IPS-20b (cell line): Measurements from ENCODE around the gene CDKN2AIPNL.

Source experiments
- H3K27ac ChIP-seq: one replicate; pipeline ENCODE4 v1.5.1; 2013; ENCODE audit warnings: low read length
- H3K27me3 ChIP-seq: 2 replicates; pipeline ENCODE4 v1.6.1; 2013; ENCODE audit warnings: mild to moderate bottlenecking, low read length, inconsistent platforms; ENCODE audit not compliant: insufficient read depth
- H3K36me3 ChIP-seq: 2 replicates; pipeline ENCODE4 v1.6.1; 2013; ENCODE audit warnings: low read depth, mild to moderate bottlenecking, inconsistent platforms, low read length, moderate library complexity; ENCODE audit not compliant: insufficient read depth
- H3K4me1 ChIP-seq: 2 replicates; pipeline ENCODE4 v1.6.1; 2013; ENCODE audit warnings: mild to moderate bottlenecking, control low read depth, inconsistent platforms, low read length, moderate library complexity; ENCODE audit not compliant: insufficient read depth
- H3K4me3 ChIP-seq: 2 replicates; pipeline ENCODE4 v1.5.1; 2013; ENCODE audit warnings: mild to moderate bottlenecking, low read length, inconsistent platforms
- H3K9ac ChIP-seq: 2 replicates; pipeline ENCODE4 v1.6.1; 2013; ENCODE audit warnings: low read depth, mild to moderate bottlenecking, inconsistent platforms, low read length, moderate library complexity
- H3K9me3 ChIP-seq: 2 replicates; pipeline ENCODE4 v1.6.1; 2013; ENCODE audit warnings: mild to moderate bottlenecking, low read depth, low read length, inconsistent platforms; ENCODE audit not compliant: insufficient read depth

Gene CDKN2AIPNL

GRCh38 chr5:134365604-134366003 lies 46.1 kb downstream of the CDKN2AIPNL start:
- Histone ChIP-seq H3K27ac (no peak overlapping the region), H3K9ac (no peak overlapping the region), H3K4me1 (no peaks in the 10 kb centered on the region), H3K9me3 (no peaks in the 10 kb centered on the region), H3K4me3 (0 out of 2 replicates have a peak overlapping the region, but pooled peaks have one; percentile 95), H3K36me3 (no peaks in the 10 kb centered on the region), H3K27me3 (no peaks in the 10 kb centered on the region)

- H3K4me1 ChIP-seq: no peaks in the 10 kb centered on the region
- H3K27me3 ChIP-seq: no peaks in the 10 kb centered on the region
- H3K36me3 ChIP-seq: no peaks in the 10 kb centered on the region
- H3K9ac ChIP-seq: no peak overlapping the region
- no peak overlapping the region for H3K27ac ChIP-seq
- H3K9me3 ChIP-seq: no peaks in the 10 kb centered on the region
- no peak overlapping the region for H3K4me3 ChIP-seq
These were observed 56.0 kb downstream of the CDKN2AIPNL start for GRCh38 chr5:134355681-134356080.
